Measurements from ENCODE around the gene UACA.

Gene UACA

GRCh38 chr15:70762469-70763119 is 764 bp downstream of the UACA start:
- WGBS (ENCODE audit: insufficient coverage): 2% methylated on average over 40 of the region's 45 CpGs
- no peak overlapping the region for H3K27ac ChIP-seq (ENCODE audit: insufficient read depth in 1 of 2, low read depth in 1 of 2, low read length in 2 of 2, poor library complexity in 1 of 2, severe bottlenecking in 2 of 2)

GRCh38 chr15:70761931-70762468 is 1.4 kb downstream of the UACA start:
- peak overlapping the region in 2 of 7 experiments; percentile 80 to 84 for H3K4me3 ChIP-seq (ENCODE audit: control insufficient read depth in 1 of 7, extremely low read depth in 1 of 7, insufficient read depth in 4 of 7, low read depth in 2 of 7, low read length in 6 of 7)
- H3K27me3 ChIP-seq (replicated peaks in 2 of 5; ENCODE audit: control insufficient read depth in 4 of 5, insufficient read depth in 5 of 5, low read length in 4 of 5): peaks cover 17 to 55% (median 26%) of the 10 kb centered on the region in 5 experiments
- H3K9me3 ChIP-seq (ENCODE audit: control extremely low read depth in 1 of 5, control insufficient read depth in 4 of 5, insufficient read depth in 2 of 5, low read depth in 1 of 5, low read length in 4 of 5): no peaks in the 10 kb centered on the region
- ChIA-PET CTCF (interaction anchor here (1.4 kb wide), 1 partner anchor 35 kb away, joined by 4 read pairs; no protein-coding TSS in a partner anchor), POLR2A (no interaction called here)
- no peaks in the 10 kb centered on the region for H3K36me3 ChIP-seq (ENCODE audit: control insufficient read depth in 4 of 4, insufficient read depth in 4 of 4, low read length in 3 of 4)
- H3K4me1 ChIP-seq (ENCODE audit: control extremely low read depth in 1 of 4, control insufficient read depth in 4 of 4, insufficient read depth in 4 of 4, low read length in 3 of 4): peaks cover 5 to 22% (median 17%) of the 10 kb centered on the region in 4 experiments
- no CpG with 5 or more reads among the region's 7 CpGs for WGBS (ENCODE audit: insufficient coverage)
- H3K27ac ChIP-seq (ENCODE audit: insufficient read depth in 1 of 2, low read depth in 1 of 2, low read length in 2 of 2, poor library complexity in 1 of 2, severe bottlenecking in 2 of 2): no peak overlapping the region
- peak in 1 of 3 donors; percentile 6 for DNase-seq

More at GRCh38 chr15:70762469-70763119, 764 bp downstream of the UACA start:
- Histone ChIP-seq H3K9me3 (ENCODE audit: control extremely low read depth in 1 of 5, control insufficient read depth in 4 of 5, insufficient read depth in 2 of 5, low read depth in 1 of 5, low read length in 4 of 5) (no peaks in the 10 kb centered on the region), H3K4me1 (ENCODE audit: control extremely low read depth in 1 of 4, control insufficient read depth in 4 of 4, insufficient read depth in 4 of 4, low read length in 3 of 4) (peaks cover 5 to 22% (median 17%) of the 10 kb centered on the region in 4 experiments), H3K27me3 (replicated peaks in 2 of 5; ENCODE audit: control insufficient read depth in 4 of 5, insufficient read depth in 5 of 5, low read length in 4 of 5) (peaks cover 17 to 54% (median 26%) of the 10 kb centered on the region in 5 experiments), H3K36me3 (ENCODE audit: control insufficient read depth in 4 of 4, insufficient read depth in 4 of 4, low read length in 3 of 4) (no peaks in the 10 kb centered on the region), H3K4me3 (ENCODE audit: control insufficient read depth in 1 of 7, extremely low read depth in 1 of 7, insufficient read depth in 4 of 7, low read depth in 2 of 7, low read length in 6 of 7) (peak overlapping the region; percentile 46 to 84 (median 67))
- DNase-seq: peak in 2 of 3 donors; percentile 39 to 41
- ChIA-PET POLR2A (no interaction called here), CTCF (no interaction called here)

- Histone ChIP-seq H3K9me3 (ENCODE audit: control extremely low read depth in 1 of 5, control insufficient read depth in 4 of 5, insufficient read depth in 2 of 5, low read depth in 1 of 5, low read length in 4 of 5) (no peaks in the 10 kb centered on the region), H3K4me1 (ENCODE audit: control extremely low read depth in 1 of 4, control insufficient read depth in 4 of 4, insufficient read depth in 4 of 4, low read length in 3 of 4) (peaks cover 5 to 22% (median 17%) of the 10 kb centered on the region in 4 experiments), H3K27ac (ENCODE audit: insufficient read depth in 1 of 2, low read depth in 1 of 2, low read length in 2 of 2, poor library complexity in 1 of 2, severe bottlenecking in 2 of 2) (no peak overlapping the region), H3K27me3 (replicated peaks in 2 of 5; ENCODE audit: control insufficient read depth in 4 of 5, insufficient read depth in 5 of 5, low read length in 4 of 5) (peaks cover 17 to 55% (median 28%) of the 10 kb centered on the region in 5 experiments), H3K36me3 (ENCODE audit: control insufficient read depth in 4 of 4, insufficient read depth in 4 of 4, low read length in 3 of 4) (no peaks in the 10 kb centered on the region), H3K4me3 (ENCODE audit: control insufficient read depth in 1 of 7, extremely low read depth in 1 of 7, insufficient read depth in 4 of 7, low read depth in 2 of 7, low read length in 6 of 7) (no peak overlapping the region)
- CTCF ChIA-PET: interaction anchor here (1.4 kb wide), 1 partner anchor 34 kb away, joined by 4 read pairs; no protein-coding TSS in a partner anchor
- POLR2A ChIA-PET: no interaction called here
- DNase-seq: no peak
- no CpG with 5 or more reads among the region's 2 CpGs for WGBS (ENCODE audit: insufficient coverage)
These were observed 2.3 kb downstream of the UACA start for GRCh38 chr15:70761046-70761445.

- CTCF ChIA-PET: no interaction called here
- Histone ChIP-seq H3K9me3 (ENCODE audit: control extremely low read depth in 1 of 5, control insufficient read depth in 4 of 5, insufficient read depth in 2 of 5, low read depth in 1 of 5, low read length in 4 of 5) (no peaks in the 10 kb centered on the region), H3K4me3 (ENCODE audit: control insufficient read depth in 1 of 7, extremely low read depth in 1 of 7, insufficient read depth in 4 of 7, low read depth in 2 of 7, low read length in 6 of 7) (no peak overlapping the region), H3K36me3 (ENCODE audit: control insufficient read depth in 4 of 4, insufficient read depth in 4 of 4, low read length in 3 of 4) (no peaks in the 10 kb centered on the region), H3K27me3 (replicated peaks in 2 of 5; ENCODE audit: control insufficient read depth in 4 of 5, insufficient read depth in 5 of 5, low read length in 4 of 5) (peaks cover 14 to 39% (median 18%) of the 10 kb centered on the region in 5 experiments), H3K4me1 (ENCODE audit: control extremely low read depth in 1 of 4, control insufficient read depth in 4 of 4, insufficient read depth in 4 of 4, low read length in 3 of 4) (peaks cover 3 to 18% (median 16%) of the 10 kb centered on the region in 4 experiments), H3K27ac (ENCODE audit: insufficient read depth in 1 of 2, low read depth in 1 of 2, low read length in 2 of 2, poor library complexity in 1 of 2, severe bottlenecking in 2 of 2) (no peak overlapping the region)
- no peak for DNase-seq
- 87% methylated on average over 6 of the region's 9 CpGs for WGBS (ENCODE audit: insufficient coverage)
- POLR2A ChIA-PET: no interaction called here
These were observed 4.4 kb downstream of the UACA start for GRCh38 chr15:70758790-70759462.

GRCh38 chr15:70757627-70758026 is 5.7 kb downstream of the UACA start:
- DNase-seq: no peak
- Histone ChIP-seq H3K36me3 (ENCODE audit: control insufficient read depth in 4 of 4, insufficient read depth in 4 of 4, low read length in 3 of 4) (no peaks in the 10 kb centered on the region), H3K4me1 (ENCODE audit: control extremely low read depth in 1 of 4, control insufficient read depth in 4 of 4, insufficient read depth in 4 of 4, low read length in 3 of 4) (peaks cover 0 to 5% (median 5%) of the 10 kb centered on the region in 4 experiments), H3K27me3 (replicated peaks in 2 of 5; ENCODE audit: control insufficient read depth in 4 of 5, insufficient read depth in 5 of 5, low read length in 4 of 5) (peaks cover 12 to 31% (median 17%) of the 10 kb centered on the region in 5 experiments), H3K9me3 (ENCODE audit: control extremely low read depth in 1 of 5, control insufficient read depth in 4 of 5, insufficient read depth in 2 of 5, low read depth in 1 of 5, low read length in 4 of 5) (no peaks in the 10 kb centered on the region), H3K27ac (ENCODE audit: insufficient read depth in 1 of 2, low read depth in 1 of 2, low read length in 2 of 2, poor library complexity in 1 of 2, severe bottlenecking in 2 of 2) (no peak overlapping the region), H3K4me3 (ENCODE audit: control insufficient read depth in 1 of 7, extremely low read depth in 1 of 7, insufficient read depth in 4 of 7, low read depth in 2 of 7, low read length in 6 of 7) (no peak overlapping the region)
- ChIA-PET CTCF (no interaction called here), POLR2A (interaction anchor here (1.7 kb wide), 1 partner anchor 10 kb away, joined by 4 read pairs; no protein-coding TSS in a partner anchor)
- WGBS (ENCODE audit: insufficient coverage): no CpG with 5 or more reads among the region's 1 CpG

- DNase-seq: no peak
- no peaks in the 10 kb centered on the region for H3K9me3 ChIP-seq (ENCODE audit: control extremely low read depth in 1 of 5, control insufficient read depth in 4 of 5, insufficient read depth in 2 of 5, low read depth in 1 of 5, low read length in 4 of 5)
- ChIA-PET POLR2A (interaction anchor here (0.6 kb wide), 1 partner anchor 11 kb away, joined by 3 read pairs; no protein-coding TSS in a partner anchor), CTCF (interaction anchor here (1.5 kb wide), 2 partner anchors 10 to 29 kb away, joined by 3 to 8 read pairs; no protein-coding TSS in a partner anchor)
- no CpG with 5 or more reads among the region's 2 CpGs for WGBS (ENCODE audit: insufficient coverage)
- H3K4me1 ChIP-seq (ENCODE audit: control extremely low read depth in 1 of 4, control insufficient read depth in 4 of 4, insufficient read depth in 4 of 4, low read length in 3 of 4): peaks cover 0 to 2% (median 0%) of the 10 kb centered on the region in 4 experiments
- H3K36me3 ChIP-seq (ENCODE audit: control insufficient read depth in 4 of 4, insufficient read depth in 4 of 4, low read length in 3 of 4): no peaks in the 10 kb centered on the region
- peaks cover 0 to 9% (median 3%) of the 10 kb centered on the region in 5 experiments for H3K27me3 ChIP-seq (replicated peaks in 2 of 5; ENCODE audit: control insufficient read depth in 4 of 5, insufficient read depth in 5 of 5, low read length in 4 of 5)
- no peak overlapping the region for H3K4me3 ChIP-seq (ENCODE audit: control insufficient read depth in 1 of 7, extremely low read depth in 1 of 7, insufficient read depth in 4 of 7, low read depth in 2 of 7, low read length in 6 of 7)
- H3K27ac ChIP-seq (ENCODE audit: insufficient read depth in 1 of 2, low read depth in 1 of 2, low read length in 2 of 2, poor library complexity in 1 of 2, severe bottlenecking in 2 of 2): no peak overlapping the region
These were observed 8.5 kb downstream of the UACA start for GRCh38 chr15:70754862-70755261.

All from common myeloid progenitor, CD34-positive (primary cell).